ENCODE data around the gene PNPLA6.
A peak's percentile ranks its signal among the peaks of the same experiment; 100 is the strongest.

The PNPLA6 gene

GRCh38 chr19:7489609-7490044 lies 45.9 kb upstream of the PNPLA6 start:
- Histone ChIP-seq H3K27ac (ENCODE audit: low read length) (no peak overlapping the region), H2AFZ (ENCODE audit: low read depth, low read length) (peak overlapping the region; percentile 97), H3K4me1 (ENCODE audit: low read length) (peaks cover 9% of the 10 kb centered on the region), H3K4me3 (ENCODE audit: low read length) (peak overlapping the region; percentile 78), H3K9ac (ENCODE audit: low read length) (no peak overlapping the region; the same call in 1 of the 2 replicates), H4K20me1 (ENCODE audit: insufficient read depth, low read length) (no peaks in the 10 kb centered on the region), H3K36me3 (replicated peaks; ENCODE audit: low read depth, low read length) (no peaks in the 10 kb centered on the region), H3K4me2 (ENCODE audit: low read length) (peak overlapping the region; percentile 87), H3K27me3 (ENCODE audit: low read depth, low read length) (peaks cover 3% of the 10 kb centered on the region; the same call in 1 of the 2 replicates), H3K79me2 (ENCODE audit: low read length) (no peaks in the 10 kb centered on the region), H3K9me3 (ENCODE audit: insufficient read depth, low read length) (no peaks in the 10 kb centered on the region)
- TF ChIP-seq CTCF (IDR thresholded peaks at IDR 0.05; ENCODE audit: low read depth, low read length) (no peak), EZH2phosphoT487 (IDR thresholded peaks at IDR 0.05; ENCODE audit: low read depth) (no peak)

GRCh38 chr19:7492142-7492541 lies 43.4 kb upstream of the PNPLA6 start:
- Histone ChIP-seq H3K4me1 (ENCODE audit: low read length) (peaks cover 9% of the 10 kb centered on the region), H3K27me3 (ENCODE audit: low read depth, low read length) (peaks cover 4% of the 10 kb centered on the region; the same call in 1 of the 2 replicates), H3K36me3 (replicated peaks; ENCODE audit: low read depth, low read length) (no peaks in the 10 kb centered on the region), H3K9ac (ENCODE audit: low read length) (no peak overlapping the region), H3K27ac (ENCODE audit: low read length) (no peak overlapping the region), H2AFZ (ENCODE audit: low read depth, low read length) (no peak overlapping the region), H3K9me3 (ENCODE audit: insufficient read depth, low read length) (no peaks in the 10 kb centered on the region), H3K4me2 (ENCODE audit: low read length) (no peak overlapping the region), H3K79me2 (ENCODE audit: low read length) (no peaks in the 10 kb centered on the region), H4K20me1 (ENCODE audit: insufficient read depth, low read length) (no peaks in the 10 kb centered on the region), H3K4me3 (ENCODE audit: low read length) (no peak overlapping the region)
- no peak for TF ChIP-seq CTCF (IDR thresholded peaks at IDR 0.05; ENCODE audit: low read depth, low read length)
- no peak for TF ChIP-seq EZH2phosphoT487 (IDR thresholded peaks at IDR 0.05; ENCODE audit: low read depth)

- H3K27me3 ChIP-seq (ENCODE audit: low read depth, low read length), result peaks cover 4% of the 10 kb centered on the region; the same call in 1 of the 2 replicates
- H2AFZ ChIP-seq (ENCODE audit: low read depth, low read length), result no peak overlapping the region
- no peak for TF ChIP-seq CTCF (IDR thresholded peaks at IDR 0.05; ENCODE audit: low read depth, low read length)
- H3K4me3 ChIP-seq (ENCODE audit: low read length), result no peak overlapping the region
- no peaks in the 10 kb centered on the region for H3K36me3 ChIP-seq (replicated peaks; ENCODE audit: low read depth, low read length)
- H4K20me1 ChIP-seq (ENCODE audit: insufficient read depth, low read length), result no peaks in the 10 kb centered on the region
- H3K4me2 ChIP-seq (ENCODE audit: low read length), result no peak overlapping the region
- H3K79me2 ChIP-seq (ENCODE audit: low read length), result no peaks in the 10 kb centered on the region
- H3K4me1 ChIP-seq (ENCODE audit: low read length), result peaks cover 9% of the 10 kb centered on the region
- H3K27ac ChIP-seq (ENCODE audit: low read length), result no peak overlapping the region
- H3K9ac ChIP-seq (ENCODE audit: low read length), result no peak overlapping the region
- H3K9me3 ChIP-seq (ENCODE audit: insufficient read depth, low read length), result no peaks in the 10 kb centered on the region
These were observed 43.0 kb upstream of the PNPLA6 start for GRCh38 chr19:7492558-7492957.

GRCh38 chr19:7494416-7495098 lies 41.0 kb upstream of the PNPLA6 start:
- no peaks in the 10 kb centered on the region for H3K4me1 ChIP-seq (ENCODE audit: low read length)
- H3K9ac ChIP-seq (ENCODE audit: low read length), result no peak overlapping the region
- H3K27ac ChIP-seq (ENCODE audit: low read length), result no peak overlapping the region
- no peak overlapping the region for H3K4me2 ChIP-seq (ENCODE audit: low read length)
- TF ChIP-seq EZH2phosphoT487 (IDR thresholded peaks at IDR 0.05; ENCODE audit: low read depth) (no peak), CTCF (IDR thresholded peaks at IDR 0.05; ENCODE audit: low read depth, low read length) (no peak)
- H3K79me2 ChIP-seq (ENCODE audit: low read length), result no peaks in the 10 kb centered on the region
- no peaks in the 10 kb centered on the region for H3K36me3 ChIP-seq (replicated peaks; ENCODE audit: low read depth, low read length)
- no peaks in the 10 kb centered on the region for H4K20me1 ChIP-seq (ENCODE audit: insufficient read depth, low read length)
- H3K27me3 ChIP-seq (ENCODE audit: low read depth, low read length), result peaks cover 4% of the 10 kb centered on the region; the same call in 1 of the 2 replicates
- no peak overlapping the region for H2AFZ ChIP-seq (ENCODE audit: low read depth, low read length)
- H3K4me3 ChIP-seq (ENCODE audit: low read length), result no peak overlapping the region
- H3K9me3 ChIP-seq (ENCODE audit: insufficient read depth, low read length), result no peaks in the 10 kb centered on the region
